Measurements from ENCODE around the gene LCOR. TPM values are rescaled to one million over a fixed set of nuclear protein-coding genes. Genes with fewer than 3 reads are reported as not detected.

LCOR gene
- total RNA-seq, 4 donors from 2014 or later: 12.5 to 22.0 (median 14.9) TPM

DNA sequence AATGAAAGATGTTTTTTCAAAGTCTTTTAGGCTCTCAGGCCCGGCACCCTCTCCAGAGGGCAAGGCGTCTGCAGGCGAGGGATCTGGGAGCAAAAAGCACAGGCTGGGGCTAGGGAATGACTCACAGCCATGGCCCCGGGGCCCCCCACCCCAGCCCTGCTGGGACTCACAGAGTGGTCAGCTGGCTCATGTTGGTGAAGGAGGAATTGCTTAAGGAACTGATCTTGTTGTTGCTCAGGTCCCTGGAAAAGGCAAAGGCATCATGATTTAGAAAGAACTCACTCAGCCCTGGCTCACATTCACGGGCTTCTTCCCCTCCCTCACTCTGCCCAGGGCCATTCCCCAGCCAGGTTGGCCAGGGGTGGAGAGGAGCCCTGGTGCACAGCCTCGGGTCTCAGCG, 202.2 kb downstream of the LCOR start:
- TF ChIP-seq, protein P1, sequence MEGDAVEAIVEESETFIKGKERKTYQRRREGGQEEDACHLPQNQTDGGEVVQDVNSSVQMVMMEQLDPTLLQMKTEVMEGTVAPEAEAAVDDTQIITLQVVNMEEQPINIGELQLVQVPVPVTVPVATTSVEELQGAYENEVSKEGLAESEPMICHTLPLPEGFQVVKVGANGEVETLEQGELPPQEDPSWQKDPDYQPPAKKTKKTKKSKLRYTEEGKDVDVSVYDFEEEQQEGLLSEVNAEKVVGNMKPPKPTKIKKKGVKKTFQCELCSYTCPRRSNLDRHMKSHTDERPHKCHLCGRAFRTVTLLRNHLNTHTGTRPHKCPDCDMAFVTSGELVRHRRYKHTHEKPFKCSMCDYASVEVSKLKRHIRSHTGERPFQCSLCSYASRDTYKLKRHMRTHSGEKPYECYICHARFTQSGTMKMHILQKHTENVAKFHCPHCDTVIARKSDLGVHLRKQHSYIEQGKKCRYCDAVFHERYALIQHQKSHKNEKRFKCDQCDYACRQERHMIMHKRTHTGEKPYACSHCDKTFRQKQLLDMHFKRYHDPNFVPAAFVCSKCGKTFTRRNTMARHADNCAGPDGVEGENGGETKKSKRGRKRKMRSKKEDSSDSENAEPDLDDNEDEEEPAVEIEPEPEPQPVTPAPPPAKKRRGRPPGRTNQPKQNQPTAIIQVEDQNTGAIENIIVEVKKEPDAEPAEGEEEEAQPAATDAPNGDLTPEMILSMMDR (IDR thresholded peaks at IDR 0.05): no peak
- TF ChIP-seq POLR2A (IDR thresholded peaks at IDR 0.05): no peak
- 65 to 75% methylated on average over 7 of the region's 7 CpGs for WGBS, 2 donors
- H3K4me3 ChIP-seq (ENCODE audit: low read depth, poor library complexity, severe bottlenecking): no peak overlapping the region
- intact Hi-C loops (cut with DNase I; ENCODE audit: low total_unique reads): no loop called here
- no peak for DNase-seq (ENCODE audit: low spot score in 2 of 2)

DNA sequence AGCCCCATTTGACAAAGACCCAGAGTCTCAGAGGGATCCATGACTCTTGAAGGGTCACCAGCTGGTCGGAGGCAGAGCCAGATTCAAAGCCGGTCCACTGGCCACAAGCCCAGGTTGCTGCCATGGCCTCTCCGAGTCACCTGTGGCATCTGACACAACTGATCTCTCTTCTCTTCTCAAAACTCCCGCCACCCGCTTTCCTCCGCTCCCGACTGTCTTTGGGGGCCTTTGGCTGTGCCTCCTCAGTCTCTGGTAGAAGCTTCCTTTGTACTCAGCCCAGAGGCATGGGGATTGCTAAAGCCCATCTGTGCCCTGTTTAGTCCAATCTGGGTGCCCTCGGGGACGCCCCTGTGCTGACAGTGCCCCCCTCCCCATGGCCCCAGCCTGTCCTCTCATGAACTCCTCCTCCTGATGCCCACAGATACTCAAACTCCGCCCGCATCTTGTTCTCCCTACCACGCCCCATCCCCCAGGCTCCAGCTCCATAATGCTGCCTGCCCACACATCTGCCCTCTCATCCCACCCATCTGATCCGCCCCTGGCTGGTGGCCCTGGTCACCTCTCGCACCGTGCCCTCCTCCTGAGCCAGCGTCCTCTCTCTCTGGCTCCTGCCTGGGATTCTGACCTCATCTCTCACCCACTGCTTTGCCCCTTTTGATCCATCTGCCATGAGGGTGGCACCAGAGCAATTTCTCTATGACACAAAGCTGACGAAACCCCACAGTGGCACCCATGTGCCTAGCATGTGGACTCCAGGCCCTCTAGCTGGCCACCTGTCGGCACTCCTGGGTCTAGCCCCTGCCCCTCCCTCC, 203.1 kb downstream of the LCOR start:
- H3K4me3 ChIP-seq (ENCODE audit: low read depth, poor library complexity, severe bottlenecking): no peak overlapping the region
- TF ChIP-seq POLR2A (IDR thresholded peaks at IDR 0.05): no peak
- TF ChIP-seq, protein P1 (IDR thresholded peaks at IDR 0.05): no peak
- intact Hi-C loops (cut with DNase I; ENCODE audit: low total_unique reads): no loop called here
- 69 to 80% methylated on average over 18 of the region's 18 CpGs for WGBS, 2 donors
- DNase-seq (ENCODE audit: low spot score in 2 of 2): no peak

DNA sequence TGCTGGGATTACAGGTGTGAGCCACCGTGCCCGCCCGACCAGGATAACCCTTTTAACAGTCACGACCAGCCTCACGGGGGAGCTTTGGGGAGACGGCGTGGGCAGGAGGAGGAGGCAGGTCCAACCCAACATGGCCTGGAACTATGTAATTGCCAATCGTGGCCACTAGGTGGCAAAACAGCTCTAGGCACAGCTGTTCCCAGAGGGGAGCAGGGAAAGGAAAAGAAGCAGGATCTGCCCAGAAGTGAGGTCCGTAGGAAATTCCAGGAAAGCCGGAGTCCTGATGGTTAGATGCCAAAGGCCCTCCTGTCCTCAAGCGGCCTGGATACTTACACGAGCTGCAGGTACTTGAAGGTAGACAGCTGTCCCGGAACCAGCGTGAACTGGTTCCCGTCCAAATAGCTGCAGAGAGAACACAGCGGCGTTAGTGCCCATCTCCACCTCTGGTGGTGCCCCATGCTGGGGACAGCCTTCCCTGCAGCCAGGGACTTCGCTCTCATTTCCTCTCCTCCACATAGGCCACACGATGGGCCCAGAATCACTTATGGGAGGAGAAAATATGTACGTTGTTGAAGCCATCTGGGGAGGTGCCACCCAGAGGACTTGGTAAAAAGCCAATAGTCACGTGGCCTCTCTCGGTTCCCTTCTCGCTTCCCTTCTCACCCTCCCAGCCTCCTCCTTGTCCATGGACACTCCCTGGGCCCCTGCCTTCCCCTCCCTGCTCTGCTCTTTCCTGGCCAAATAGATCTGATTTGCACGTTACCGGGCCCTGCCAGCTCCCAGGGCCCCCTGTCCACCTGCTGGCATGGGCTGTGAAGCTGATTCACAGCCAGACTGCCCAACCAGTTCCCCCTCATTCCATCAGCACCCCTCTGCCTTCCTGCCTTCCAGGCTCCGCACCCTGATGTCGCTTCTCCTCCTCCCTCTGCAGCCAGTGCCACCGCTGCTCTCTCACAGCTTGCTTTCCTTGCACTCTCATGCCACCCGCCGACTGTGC, 205.6 kb downstream of the LCOR start:
- no peak for TF ChIP-seq POLR2A (IDR thresholded peaks at IDR 0.05)
- TF ChIP-seq, protein P1 (IDR thresholded peaks at IDR 0.05): peak in 1 of 3 donors; percentile 84
- peak; percentile 71 to 94 for DNase-seq (ENCODE audit: low spot score in 2 of 2)
- intact Hi-C loops (cut with DNase I; ENCODE audit: low total_unique reads): no loop called here
- WGBS, 2 donors: 12 to 14% methylated on average over 30 of the region's 30 CpGs
- no peak overlapping the region for H3K4me3 ChIP-seq (ENCODE audit: low read depth, poor library complexity, severe bottlenecking)

DNA sequence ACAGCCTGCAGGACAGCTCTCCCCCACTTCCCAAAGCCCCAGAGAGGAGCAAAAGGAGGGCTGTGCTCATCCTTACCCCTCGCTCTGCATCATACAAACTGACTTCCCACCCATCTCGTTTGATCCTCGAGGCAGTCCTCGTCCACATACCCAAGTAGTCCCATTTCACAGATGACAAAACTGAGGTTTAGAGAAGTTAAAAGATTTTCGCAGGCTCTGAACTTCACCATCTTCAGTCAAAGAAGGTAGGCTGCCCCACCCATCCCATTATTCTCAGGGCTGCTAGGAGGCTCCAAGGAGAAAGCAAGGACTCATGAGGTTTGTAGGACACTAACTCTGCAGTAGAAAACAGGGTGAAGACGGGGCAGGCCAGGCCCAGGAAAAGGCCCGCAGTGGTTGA, 206.6 kb downstream of the LCOR start:
- 91 to 93% methylated on average over 7 of the region's 7 CpGs for WGBS, 2 donors
- intact Hi-C loops (cut with DNase I; ENCODE audit: low total_unique reads): no loop called here
- DNase-seq (ENCODE audit: low spot score in 2 of 2): no peak
- no peak overlapping the region for H3K4me3 ChIP-seq (ENCODE audit: low read depth, poor library complexity, severe bottlenecking)
- TF ChIP-seq, protein P1 (IDR thresholded peaks at IDR 0.05): no peak
- TF ChIP-seq POLR2A (IDR thresholded peaks at IDR 0.05): no peak

DNA sequence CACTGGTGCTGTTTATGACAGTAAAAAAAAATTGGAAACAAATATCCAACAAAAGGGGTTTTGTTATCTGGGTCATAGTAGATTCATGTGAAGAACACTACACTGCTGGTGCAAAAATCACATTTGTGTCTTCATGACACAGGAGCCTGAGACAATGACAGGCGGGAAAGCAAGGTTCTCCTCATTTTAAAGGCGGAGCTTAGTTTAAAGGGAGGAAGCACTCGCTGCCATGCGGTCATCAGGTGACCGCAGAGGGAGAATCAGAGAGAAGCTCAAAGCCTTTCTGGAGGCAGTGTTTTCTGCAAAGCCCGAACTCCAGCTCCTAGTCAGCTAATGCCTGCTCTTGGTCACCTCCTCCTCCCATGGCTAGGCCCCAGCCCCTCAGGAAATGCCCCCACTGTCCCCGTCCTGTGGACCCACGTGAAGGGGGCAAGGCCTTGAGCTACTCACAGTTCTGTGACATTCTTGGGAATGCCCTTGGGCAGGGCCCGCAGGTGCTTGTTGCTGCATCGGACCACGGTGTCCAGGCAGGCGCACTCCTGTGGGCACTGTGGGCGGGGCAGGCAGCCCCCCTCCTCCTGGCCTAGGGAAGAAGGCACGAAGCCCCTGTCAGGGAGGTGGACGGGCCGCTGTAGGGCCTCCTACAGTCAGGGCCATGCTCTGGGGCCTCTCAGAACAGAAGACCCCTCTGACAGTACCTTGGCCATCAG, 207.6 kb downstream of the LCOR start:
- no peak overlapping the region for H3K4me3 ChIP-seq (ENCODE audit: low read depth, poor library complexity, severe bottlenecking)
- WGBS, 2 donors: 85 to 92% methylated on average over 12 to 16 of the region's 16 CpGs
- intact Hi-C loops (cut with DNase I; ENCODE audit: low total_unique reads): no loop called here
- no peak for DNase-seq (ENCODE audit: low spot score in 2 of 2)
- no peak for TF ChIP-seq POLR2A (IDR thresholded peaks at IDR 0.05)
- TF ChIP-seq, protein P1 (IDR thresholded peaks at IDR 0.05): no peak
